Activated gamma-delta T cell treated with Interleukin-2 at 50 U/mL for 16 hours (primary cell): Measurements from ENCODE around the gene CCDC40.

Source experiments
- DNase-seq: peaks from one replicate; pipeline ENCODE4 v3.0.0-alpha.2; 2020

The CCDC40 gene

DNA sequence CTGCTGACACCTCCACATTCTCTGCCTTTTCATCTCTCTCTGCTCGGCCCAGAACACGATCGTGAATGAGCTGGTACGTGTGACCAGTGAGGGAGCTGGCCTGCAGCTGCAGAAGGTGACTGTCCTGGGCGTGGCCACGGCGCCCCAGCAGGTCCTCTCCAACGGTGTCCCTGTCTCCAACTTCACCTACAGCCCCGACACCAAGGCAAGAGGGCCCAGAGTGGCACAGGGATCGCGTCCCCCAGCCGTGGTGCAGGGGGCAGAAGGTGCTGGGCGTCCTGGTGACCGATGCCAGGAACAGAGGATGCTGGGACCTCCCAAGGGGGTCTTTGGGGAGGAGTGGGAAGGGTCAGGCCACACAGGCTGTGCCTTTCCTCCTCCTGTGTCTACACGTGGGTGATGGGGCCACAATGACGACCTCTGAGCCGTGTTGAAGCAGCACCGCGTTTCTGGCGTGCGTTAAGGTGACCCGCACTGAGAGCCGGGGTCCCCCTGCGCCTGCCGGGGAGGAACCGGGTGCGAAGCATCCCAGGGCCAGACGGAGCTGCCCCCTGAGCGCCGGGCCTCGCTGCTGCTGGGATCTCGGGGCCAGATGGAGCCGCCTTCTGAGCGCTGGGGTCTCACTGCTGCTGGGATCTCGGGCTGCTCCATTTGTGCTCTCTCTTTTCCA is 82.3 kb downstream of the CCDC40 start:
- no peak for DNase-seq

DNA sequence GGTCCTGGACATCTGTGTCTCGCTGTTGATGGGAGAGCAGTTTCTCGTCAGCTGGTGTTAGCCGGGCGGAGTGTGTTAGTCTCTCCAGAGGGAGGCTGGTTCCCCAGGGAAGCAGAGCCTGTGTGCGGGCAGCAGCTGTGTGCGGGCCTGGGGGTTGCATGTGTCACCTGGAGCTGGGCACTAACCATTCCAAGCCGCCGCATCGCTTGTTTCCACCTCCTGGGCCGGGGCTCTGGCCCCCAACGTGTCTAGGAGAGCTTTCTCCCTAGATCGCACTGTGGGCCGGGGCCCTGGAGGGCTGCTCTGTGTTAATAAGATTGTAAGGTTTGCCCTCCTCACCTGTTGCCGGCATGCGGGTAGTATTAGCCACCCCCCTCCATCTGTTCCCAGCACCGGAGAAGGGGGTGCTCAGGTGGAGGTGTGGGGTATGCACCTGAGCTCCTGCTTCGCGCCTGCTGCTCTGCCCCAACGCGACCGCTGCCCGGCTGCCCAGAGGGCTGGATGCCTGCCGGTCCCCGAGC is 82.9 kb downstream of the CCDC40 start:
- no peak for DNase-seq

DNA sequence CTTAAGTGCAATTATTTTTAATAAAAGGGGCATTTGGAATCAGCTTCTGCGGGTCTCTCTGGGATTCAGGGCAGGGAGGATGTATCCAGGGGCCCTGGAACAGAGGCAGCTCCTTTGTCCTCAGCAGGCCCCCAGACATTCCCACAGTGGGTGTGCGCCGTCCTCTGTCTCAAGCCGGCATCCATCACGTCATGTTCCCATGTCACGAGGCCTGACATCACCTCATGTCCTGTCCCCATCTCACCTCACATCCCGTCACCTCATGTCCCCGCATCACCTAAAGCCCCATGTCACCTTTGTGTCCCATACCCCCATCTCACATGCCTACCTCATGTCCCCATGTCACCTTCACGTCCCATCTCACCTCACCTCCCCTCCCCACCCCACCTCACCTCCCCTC is 83.4 kb downstream of the CCDC40 start:
- DNase-seq, result no peak

DNA sequence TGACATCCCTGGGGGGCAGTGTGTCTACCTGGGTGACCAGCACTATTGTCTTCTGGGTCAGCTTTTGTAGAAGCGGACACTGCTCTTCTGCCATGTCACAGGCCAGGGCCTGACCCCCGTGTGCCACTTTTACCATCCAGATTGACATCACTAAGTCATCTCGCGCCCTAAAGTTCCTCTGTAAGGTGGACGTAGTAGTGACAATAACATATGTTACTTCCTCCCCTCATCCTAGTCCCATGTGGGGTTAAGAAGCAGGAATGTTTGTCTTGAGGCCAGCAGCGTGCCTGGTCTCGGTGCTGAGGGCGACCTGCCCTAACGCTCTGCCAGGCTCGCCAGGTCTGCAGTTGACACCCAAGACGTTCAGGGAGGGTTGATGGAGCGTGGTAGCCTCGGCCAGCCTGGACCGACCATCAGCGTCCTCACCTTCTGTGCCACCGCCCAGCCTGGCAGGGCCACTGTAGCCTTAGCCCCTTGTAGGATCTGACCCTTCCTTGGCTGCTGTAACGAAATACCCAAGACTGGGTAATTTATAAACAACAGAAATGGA is 85.7 kb downstream of the CCDC40 start:
- no peak for DNase-seq

DNA sequence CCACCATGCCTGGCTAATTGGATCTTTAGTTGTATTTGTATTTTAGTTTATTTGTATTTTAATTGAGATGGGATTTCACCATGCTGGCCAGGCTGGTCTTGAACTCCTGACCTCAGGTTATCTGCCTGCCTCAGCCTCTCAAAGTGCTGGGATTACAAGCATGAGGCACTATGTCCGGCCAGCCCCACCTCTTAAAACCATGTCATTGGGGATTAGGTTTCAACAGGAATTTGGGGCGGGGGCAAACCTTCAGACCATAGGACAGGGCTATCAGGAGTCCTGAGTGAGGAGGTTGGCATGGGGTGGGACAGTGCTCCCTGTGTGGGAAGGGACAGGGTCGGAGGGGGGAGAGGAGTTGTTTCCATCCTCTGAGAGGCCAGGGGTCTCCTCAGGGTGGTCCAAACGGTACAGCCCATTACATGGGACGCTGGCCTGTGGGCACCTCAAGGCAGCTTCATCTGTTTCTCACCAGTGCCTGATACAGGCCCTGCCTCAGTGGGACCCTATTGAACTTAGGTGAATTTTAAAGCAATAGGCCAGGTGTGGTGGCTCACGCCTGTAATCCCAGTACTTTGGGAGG is 86.6 kb downstream of the CCDC40 start:
- DNase-seq, result no peak

DNA sequence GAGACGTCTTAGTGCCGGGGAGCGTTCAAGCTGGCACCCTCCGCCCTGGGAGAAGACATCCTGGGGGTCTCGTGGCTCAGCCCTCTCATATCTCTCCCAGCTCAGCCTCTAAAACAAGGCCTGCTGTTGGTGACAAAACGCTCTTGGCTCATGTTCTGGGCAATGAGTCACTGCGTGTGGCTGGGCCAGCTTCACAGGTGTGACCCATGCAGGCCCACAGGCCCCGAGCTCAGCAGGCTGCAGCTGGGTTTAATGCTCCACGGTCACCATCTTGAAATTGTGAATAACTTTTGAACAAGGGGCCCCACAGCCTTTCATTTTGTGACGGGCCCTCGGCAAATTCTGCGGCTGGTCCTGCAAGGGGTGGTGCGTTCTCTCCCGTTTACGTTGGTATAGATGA is 87.3 kb downstream of the CCDC40 start:
- no peak for DNase-seq

DNA sequence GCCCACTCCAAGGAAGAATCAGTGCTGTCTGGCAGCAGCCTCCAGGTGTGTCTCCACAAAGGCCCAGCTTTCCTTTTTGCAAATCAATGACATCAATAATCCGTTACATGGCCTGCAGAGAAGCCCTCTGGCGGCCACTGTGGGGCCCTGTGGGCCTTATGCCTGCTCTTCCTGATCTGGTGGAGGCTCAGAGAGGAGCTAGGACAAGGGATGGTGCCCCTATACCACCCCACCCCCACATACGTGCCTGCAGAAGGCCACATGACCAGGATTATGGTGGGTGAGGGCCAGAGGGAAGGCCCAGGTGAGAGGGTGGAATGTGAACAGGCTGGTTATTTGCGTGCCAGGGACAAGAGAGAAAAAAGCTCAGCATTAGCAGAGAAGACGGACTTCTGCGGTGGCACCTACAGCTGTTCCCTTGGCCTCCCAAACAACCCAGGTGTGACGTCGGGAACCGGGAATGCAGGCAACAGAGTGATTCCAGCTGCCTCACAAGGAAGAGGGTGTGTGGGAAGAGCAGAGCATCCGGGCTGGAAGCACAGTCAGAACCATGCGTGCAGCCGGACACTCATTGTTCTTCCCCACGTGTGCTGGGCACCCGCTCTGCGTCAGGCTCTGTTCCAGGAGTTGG is 88.0 kb downstream of the CCDC40 start:
- no peak for DNase-seq

DNA sequence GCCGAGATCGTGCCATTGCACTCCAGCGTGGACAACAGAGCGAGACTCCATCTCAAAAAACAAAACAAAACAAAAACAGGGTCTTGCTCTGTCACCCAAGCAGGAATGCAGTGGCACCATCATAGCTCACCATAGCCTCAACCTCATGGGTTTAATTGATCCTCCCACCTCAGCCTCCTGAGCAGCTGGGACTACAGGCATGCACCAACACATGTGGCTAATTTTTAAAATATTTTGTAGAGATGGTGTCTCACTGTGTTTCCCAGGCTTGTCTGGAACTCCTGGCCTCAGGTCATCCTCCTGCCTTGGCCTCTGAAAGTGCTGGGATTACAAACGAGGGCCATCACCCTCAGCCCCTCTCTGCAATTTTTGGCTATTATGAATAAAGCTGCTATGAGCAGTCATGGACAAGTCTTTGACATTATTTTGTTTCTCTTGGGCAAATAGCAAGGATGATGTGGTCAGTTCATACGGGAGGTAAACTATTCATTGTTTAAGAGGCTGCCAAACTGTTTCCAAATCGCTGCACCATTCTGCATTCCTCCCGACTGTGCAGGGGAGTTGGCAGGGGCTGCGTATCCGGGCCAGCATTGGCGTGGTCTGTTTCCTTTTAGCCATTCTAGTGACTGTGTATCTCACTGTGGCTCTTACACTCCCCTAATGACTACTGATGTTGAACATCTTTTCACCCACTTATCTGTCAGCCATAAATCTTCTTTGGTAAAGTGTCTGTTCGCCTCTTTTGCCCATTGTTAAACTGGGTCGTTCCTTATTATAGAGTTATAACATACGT is 89.4 kb downstream of the CCDC40 start:
- DNase-seq, result no peak

DNA sequence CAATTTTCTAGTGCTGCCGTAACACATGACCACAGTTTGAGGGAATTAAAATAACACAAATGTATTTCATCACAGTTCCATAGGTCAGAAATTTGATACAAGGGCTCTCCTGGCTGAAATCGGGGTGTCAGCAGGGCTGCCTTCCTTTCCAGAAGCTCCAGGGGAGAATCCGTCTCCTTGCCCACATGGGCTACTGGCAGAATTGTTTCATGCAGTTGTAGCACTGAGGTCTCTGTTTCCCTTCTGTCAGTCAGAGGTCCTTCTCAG is 89.9 kb downstream of the CCDC40 start:
- DNase-seq, result no peak

DNA sequence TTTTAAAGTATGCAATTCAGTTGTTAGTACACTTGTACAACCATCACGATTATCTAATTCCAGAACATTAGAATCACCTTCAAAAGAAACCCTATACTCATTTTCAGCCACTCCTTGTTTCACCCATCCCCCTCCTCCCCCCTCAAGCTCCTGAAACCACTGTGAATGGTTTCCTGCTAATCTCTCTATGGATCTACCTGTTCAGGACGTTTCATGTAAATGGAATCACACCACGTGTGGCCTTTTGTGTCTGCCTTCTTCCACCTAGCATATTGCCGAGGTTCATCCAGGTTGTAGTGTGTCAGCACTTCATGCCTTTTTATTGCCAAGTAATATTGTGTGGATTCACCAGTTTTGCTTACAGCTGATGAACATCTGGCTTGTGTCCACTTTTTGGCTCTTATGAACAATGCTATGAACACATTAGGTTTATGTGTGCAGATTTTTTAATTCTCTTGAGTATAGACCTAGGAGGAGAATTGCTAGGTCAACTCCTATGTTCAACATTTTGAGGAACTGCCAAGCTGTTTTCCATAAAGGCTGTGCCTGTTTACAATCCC is 92.6 kb downstream of the CCDC40 start:
- DNase-seq, result no peak

DNA sequence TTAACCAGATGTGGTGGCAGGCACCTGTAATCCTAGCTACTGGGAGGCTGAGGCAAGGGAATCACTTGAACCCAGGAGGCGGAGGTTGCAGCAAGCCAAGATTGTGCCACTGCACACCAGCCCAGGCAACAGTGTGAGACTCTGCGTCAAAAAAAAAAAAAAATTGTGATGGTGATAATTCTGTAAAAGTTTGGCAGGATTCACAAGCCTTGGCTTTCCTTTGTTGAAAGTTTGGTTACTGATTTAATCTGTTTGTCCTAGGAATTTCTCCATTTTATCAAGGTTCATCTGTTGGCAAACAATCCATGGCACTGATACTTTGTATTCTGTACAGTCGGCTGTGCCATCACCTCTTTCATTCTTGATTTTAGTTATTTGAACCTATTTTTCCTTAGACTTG is 94.5 kb downstream of the CCDC40 start:
- DNase-seq, result no peak

DNA sequence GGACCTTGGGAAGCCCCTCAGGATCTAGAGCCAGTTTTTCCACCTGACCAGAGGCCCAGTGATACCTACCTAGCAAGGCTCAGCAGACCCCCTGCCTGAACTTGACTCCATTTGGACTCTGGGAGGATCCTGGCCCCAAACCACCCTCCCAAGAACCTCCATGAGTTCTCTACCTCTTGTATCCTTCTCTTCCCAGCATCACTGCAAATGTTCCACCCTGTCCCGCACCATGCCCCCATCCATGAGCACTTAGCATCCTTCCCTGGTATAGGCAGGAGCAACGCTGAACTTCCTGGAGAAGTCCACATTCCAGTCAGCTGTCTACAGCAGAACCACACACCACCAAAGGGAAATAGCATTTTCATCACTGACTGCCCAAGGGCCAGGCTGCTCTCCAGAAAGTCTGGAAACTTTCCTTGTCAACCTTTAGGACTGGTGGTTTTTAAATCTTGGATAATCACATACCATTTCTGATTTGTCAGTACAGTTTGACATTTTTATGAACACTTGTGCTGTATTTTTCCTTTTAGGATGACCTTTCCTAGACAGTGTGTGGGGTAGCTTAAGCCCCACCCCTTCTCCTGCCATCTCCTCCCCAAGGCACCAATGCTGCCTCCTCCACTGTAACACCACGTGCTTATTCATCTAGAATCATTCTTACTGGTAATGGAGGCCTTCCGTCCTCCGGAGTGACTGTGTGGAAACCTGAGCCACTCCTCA is 96.6 kb downstream of the CCDC40 start:
- DNase-seq, result no peak

DNA sequence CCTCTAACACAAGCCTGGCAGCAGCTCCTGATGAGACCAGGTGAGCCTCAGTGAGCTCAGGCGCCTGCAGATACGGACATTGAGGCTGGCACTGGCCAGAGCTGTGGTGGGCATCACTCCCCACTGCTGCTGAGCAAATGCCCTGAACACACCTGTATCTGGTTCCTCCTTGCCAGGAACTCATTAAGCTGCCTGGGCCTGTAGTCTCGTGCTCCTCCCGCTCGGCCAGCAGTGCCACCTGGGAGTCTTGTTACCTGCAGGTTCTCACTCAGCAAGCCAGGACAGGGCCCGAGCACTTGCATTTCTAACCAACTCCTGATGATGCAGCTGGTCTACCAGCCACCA is 97.2 kb downstream of the CCDC40 start:
- no peak for DNase-seq

DNA sequence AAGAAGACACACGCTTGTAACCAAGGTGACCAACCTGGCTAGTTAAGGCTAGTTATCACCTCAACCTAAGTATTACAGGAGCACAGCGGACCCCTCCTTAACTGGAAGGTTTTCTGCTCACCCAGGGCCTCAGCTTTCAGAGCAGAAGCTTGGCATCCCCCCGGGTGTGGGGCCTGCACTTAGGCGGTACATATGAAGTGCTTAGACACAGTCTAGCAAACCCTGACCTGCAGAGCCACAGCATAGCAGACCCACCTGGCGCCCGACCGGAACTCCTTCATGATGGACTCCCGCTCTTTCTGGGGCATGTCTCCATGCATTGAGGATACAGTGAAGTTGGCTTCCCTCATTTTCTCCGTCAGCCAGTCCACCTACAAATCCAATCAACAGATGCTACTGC is 100.7 kb downstream of the CCDC40 start:
- no peak for DNase-seq

DNA sequence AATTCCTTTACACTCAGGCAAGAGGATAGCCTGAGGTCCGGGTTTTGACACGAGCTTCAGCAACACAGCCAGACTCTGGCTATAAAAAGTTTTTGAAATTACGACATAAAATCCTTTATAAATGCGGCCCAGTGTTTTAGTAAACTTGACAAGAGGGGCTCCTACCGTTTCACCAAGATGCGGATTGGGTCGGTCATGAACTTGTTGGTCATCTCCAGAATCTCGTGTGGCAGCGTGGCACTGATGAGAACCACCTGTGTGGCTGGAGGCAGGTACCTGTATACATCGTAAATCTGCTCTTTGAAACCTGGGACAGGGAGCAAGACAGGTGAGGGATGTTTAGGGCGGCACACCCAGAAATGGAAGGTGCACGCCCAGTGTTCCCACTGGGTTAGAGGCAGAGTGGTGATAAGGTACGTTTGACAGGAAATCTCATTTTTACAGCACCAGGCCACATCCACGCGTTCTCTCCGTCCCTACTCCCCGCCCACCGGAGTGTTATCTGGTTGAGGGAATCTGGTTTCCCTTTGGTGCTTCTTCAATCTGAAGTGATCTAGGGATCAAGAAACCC is 102.5 kb downstream of the CCDC40 start:
- DNase-seq, result no peak

DNA sequence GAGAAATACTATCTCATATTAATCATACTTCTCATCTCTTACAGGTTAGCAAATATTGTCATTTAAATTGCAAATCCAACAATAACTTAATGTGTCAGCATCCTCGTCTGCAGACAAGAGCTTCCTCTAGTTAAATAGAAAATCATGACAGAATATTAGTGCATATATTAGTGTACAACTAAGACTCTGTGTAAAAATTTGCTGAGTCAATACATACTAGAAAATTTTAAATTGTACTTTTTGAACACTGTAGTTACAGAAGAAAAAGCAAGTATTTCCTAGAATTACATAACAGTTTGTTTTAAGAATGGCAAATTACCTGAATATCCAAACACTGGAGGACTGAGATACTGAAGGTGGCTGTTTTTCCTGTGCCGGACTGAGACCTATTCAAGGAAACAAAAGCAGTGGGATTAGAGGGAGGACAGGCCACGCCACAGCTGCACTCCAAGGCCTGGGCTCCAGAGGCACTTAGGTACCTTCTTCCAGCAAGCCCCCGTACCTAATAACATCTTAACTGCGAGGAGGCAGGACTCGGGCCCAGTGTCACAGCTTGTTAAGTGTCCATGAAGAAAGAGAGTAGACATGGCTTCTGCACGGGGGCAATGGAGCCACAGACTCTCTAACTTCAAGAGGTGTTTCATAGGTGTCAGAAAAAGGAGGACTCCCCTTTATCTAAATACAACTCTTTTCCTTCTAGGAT is 105.2 kb downstream of the CCDC40 start:
- no peak for DNase-seq

DNA sequence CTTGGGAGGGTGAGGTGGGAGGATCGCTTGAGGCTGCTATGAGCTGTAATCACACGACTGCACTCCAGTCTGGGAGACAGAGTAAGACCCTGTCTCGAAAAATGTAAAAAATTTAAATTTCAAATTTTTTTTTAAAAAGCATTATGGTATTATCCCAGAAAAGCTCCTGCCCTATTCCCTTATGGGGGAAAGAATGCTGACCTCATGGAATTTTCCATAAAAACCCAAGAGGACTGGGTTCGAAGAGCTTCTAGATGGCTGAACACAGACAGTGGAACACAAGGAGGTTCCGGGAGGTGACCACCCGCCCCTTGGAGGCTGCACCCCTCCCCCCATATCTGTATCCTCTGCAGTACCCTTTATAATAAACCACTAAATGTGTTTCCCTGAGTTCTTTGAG is 106.5 kb downstream of the CCDC40 start:
- no peak for DNase-seq

DNA sequence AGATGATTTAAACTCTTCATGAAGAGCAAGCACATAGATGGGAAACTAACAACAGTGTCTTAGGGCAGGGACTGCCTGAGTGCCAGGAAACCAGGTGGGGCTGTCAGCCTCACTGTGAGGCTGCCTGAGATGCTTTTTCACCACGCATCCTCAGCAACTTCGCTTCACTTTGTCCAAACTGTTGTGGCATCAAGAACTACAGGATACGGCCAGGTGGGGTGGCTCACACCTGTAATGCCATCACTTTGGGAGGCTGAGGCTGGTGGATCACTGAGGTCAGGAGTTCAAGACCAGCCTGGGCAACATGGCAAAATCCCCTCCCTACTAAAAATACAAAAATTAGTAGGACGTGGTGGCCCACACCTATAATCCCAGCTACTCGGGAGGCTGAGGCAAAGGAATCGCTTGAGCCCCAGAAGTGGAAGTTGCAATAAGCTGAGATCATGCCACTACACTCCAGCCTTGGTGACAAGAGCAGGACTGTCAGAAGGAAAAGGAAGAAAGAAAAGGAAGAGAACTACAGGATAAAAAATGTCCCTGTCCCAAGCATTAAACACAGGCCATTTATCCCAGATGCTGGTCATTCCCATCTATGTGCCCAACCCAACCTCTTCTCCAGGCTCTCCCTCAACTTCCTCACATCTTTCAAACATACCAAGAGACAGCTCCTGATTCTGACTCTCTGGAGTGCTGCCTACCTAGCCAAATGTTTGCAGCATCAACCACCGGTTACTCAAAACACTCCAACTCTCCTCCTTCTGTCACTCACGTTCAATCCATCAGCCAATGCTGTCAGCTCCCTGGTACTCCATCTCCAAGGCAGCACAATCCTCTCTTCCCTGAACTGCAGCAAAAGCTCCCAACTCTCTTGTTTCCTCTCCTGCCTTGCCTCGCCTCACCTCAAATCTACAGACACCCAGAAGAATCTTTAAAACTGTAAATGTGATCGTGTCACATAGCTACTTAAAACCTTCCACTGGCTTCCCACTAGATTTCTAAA is 108.9 kb downstream of the CCDC40 start:
- no peak for DNase-seq

DNA sequence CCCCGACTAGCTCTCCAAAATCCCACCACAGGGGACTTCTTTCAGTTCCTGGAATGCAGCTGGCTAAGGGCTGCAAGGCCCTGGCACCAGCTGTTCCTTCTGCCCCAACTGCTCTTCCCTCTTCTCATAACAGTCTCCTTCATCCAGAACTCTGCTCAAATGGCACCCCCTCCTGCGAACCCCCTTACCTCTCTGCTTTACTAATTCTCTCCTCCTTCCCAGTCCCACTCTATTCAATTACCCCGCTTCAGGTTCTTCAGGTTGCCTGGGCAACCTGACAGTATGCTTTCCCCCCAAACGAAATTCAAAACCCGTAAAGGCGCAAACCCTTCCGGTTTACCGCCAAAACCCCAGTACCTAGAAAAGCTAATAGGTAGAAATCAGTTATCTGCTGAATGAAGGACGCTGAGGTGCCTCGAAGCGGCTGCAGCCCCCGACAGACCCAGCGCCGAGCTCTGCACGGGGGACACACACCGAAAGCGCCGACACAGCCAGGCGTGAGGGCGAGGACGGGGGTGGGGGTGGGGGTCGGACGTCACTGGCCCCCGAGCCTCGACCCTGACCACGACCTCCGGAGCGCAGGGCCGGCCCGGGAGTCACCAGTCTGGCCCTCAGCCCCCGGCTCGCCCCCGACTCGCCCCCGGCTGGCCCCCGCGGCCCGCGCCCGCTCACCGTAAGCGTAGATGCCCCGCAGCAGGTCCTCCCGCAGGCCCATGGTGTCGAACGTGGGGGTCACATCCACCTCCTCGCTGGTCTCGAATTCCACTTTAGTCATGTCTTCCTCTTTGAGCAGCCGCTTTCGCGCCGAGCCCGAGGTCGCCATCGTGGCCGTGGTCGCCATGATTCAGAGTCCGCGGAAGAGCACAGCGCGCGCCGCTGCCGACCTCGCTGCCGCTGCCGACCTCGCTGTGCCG is 109.9 kb downstream of the CCDC40 start:
- no peak for DNase-seq
